ENCODE data around the gene ZNF639. TPM values are rescaled to one million over a fixed set of nuclear protein-coding genes. Genes with fewer than 3 reads are reported as not detected.
A peak's percentile ranks its signal among the peaks of the same experiment; 100 is the strongest.
"Not testable (repeated sequence)": the region's sequence is repeated elsewhere in the genome, so short reads cannot be mapped to it uniquely, and the experiment has no call there.

Gene ZNF639
- total RNA-seq: 10 to 100 TPM; 19.5 to 36.1 (median 25.1) TPM

GRCh38 chr3:179322286-179323196 lies at the start of gene ZNF639:
Gene ZNF639 (plus strand): TSS chr3:179323031. CDS start chr3:179328294, 5,263 bp downstream.
- peak; percentile 67 to 95 for DNase-seq (ENCODE audit: low spot score in 2 of 2)
- no peak for TF ChIP-seq POLR2A (IDR thresholded peaks at IDR 0.05)
- TF ChIP-seq, protein P1, sequence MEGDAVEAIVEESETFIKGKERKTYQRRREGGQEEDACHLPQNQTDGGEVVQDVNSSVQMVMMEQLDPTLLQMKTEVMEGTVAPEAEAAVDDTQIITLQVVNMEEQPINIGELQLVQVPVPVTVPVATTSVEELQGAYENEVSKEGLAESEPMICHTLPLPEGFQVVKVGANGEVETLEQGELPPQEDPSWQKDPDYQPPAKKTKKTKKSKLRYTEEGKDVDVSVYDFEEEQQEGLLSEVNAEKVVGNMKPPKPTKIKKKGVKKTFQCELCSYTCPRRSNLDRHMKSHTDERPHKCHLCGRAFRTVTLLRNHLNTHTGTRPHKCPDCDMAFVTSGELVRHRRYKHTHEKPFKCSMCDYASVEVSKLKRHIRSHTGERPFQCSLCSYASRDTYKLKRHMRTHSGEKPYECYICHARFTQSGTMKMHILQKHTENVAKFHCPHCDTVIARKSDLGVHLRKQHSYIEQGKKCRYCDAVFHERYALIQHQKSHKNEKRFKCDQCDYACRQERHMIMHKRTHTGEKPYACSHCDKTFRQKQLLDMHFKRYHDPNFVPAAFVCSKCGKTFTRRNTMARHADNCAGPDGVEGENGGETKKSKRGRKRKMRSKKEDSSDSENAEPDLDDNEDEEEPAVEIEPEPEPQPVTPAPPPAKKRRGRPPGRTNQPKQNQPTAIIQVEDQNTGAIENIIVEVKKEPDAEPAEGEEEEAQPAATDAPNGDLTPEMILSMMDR (IDR thresholded peaks at IDR 0.05): peak in 1 of 3 donors; percentile 33
- WGBS, 2 donors: 0 to 1% methylated on average over 24 to 32 of the region's 75 CpGs
- intact Hi-C loops (cut with DNase I; ENCODE audit: low total_unique reads): no loop called here
- H3K4me3 ChIP-seq (ENCODE audit: low read depth, poor library complexity, severe bottlenecking): peak within 1 kb of the TSS; percentile 87

DNA sequence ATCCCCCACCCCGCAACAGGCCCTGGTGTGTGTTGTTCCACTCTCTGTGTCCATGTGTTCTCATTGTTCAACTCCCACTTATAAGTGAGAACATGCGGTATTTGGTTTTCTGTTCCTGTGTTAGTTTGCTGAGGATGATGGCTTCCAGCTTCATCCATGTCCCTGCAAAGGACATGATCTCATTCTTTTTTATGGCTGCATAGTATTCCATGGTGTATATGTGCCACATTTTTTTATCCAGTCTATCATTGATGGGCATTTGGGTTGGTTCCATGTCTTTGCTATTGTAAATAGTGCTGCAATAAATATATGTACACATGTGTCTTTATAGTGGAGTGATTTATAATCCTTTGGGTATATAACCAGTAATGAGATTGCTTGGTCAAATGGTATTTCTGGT lies 48.4 kb upstream of the ZNF639 start:
- intact Hi-C loops (cut with DNase I; ENCODE audit: low total_unique reads); DNase-seq (ENCODE audit: low spot score in 2 of 2); H3K4me3 ChIP-seq (ENCODE audit: low read depth, poor library complexity, severe bottlenecking): not testable (repeated sequence)
- WGBS, 2 donors: 92 to 93% methylated on average over 2 of the region's 2 CpGs

DNA sequence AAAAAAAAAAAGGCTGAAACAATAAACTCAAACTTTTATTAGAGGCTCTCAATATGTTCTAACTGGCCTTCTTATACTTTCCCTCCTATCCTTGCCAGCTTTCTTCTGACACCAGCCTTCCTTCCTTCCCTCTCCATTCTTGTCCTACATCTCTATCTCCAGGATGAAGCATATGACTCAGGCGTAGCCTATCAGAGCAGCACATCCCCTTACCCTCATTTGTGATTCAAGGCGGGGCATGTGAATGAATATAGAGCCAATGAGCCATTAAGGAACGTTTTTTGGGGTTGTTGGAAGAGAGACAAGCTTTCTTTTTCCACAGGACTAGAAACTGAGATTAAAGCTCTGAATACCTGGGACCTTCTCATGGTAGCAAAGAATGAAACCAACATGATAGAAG lies 46.8 kb upstream of the ZNF639 start:
- no peak for TF ChIP-seq POLR2A (IDR thresholded peaks at IDR 0.05)
- TF ChIP-seq, protein P1 (IDR thresholded peaks at IDR 0.05): no peak
- H3K4me3 ChIP-seq (ENCODE audit: low read depth, poor library complexity, severe bottlenecking): no peak overlapping the region
- WGBS, 2 donors: 62 to 68% methylated on average over 3 of the region's 3 CpGs
- no peak for DNase-seq (ENCODE audit: low spot score in 2 of 2)
- intact Hi-C loops (cut with DNase I; ENCODE audit: low total_unique reads): no loop called here

DNA sequence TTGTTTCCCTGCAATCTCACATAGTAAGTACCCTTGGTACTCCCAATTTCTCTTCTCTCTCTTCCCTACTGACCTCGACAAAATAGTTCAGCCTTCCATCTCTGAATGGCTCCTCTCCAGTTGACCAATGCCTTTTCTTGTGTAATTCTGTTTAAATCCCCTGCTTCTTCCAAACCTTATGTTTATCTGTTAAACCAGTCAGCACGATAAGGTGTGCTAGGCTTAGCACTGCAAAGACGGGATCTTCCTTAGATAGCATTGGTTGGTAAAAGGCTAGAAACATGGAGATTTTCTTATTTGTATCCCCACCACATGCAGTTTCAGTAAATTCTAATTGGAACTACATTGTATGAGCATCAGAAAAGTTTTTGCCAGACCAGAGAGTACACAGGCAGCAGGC lies 46.1 kb upstream of the ZNF639 start:
- intact Hi-C loops (cut with DNase I; ENCODE audit: low total_unique reads): no loop called here
- 94% methylated on average over 3 of the region's 3 CpGs for WGBS, 2 donors

GRCh38 chr3:179278151-179278550 lies 44.7 kb upstream of the ZNF639 start:
- DNase-seq (ENCODE audit: low spot score in 2 of 2): no peak
- WGBS, 2 donors: 94 to 95% methylated on average over 1 of the region's 1 CpG
- no peak for TF ChIP-seq POLR2A (IDR thresholded peaks at IDR 0.05)
- TF ChIP-seq, protein P1 (IDR thresholded peaks at IDR 0.05): no peak
- H3K4me3 ChIP-seq (ENCODE audit: low read depth, poor library complexity, severe bottlenecking): no peak overlapping the region
- intact Hi-C loops (cut with DNase I; ENCODE audit: low total_unique reads): no loop called here

More for the DNA sequence above, 46.1 kb upstream of the ZNF639 start:
- TF ChIP-seq, protein P1 (IDR thresholded peaks at IDR 0.05): no peak
- no peak for TF ChIP-seq POLR2A (IDR thresholded peaks at IDR 0.05)
- H3K4me3 ChIP-seq (ENCODE audit: low read depth, poor library complexity, severe bottlenecking): no peak overlapping the region
- no peak for DNase-seq (ENCODE audit: low spot score in 2 of 2)

DNA sequence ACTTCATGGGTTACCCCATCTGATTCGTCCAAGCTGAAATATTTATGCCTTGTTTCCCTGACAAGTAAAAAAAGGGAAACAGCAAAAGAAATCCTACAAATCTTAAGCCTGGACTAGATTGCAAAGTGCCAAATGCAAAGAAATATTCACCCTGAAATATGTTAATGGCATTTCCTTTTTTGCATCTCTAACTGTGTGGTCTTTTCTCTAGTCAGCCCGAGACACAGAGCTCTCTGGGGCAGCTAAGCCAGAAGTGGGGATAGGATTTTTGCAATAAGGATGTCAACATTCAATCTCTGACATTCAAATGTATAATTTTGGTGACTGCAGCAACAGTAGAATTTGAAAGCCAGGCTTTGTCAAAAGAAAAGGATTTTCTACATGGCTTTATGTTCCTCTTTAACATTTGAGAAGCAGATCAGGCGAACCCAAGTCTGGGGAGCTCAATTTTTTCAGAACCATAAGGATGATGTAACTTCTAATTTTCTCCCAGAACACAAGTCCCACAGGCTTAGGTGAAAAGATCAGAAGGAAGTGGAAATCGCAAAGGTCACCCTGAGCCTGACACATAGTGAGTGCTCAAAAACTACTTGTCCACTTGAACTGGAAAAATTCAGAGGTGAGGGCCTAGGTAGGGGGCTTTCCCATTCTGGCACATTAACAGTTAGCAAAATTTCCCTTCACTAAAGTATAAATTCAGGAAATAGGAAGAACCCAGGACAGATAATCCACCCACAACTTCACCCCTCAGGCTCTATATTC lies 43.7 kb upstream of the ZNF639 start:
- H3K4me3 ChIP-seq (ENCODE audit: low read depth, poor library complexity, severe bottlenecking): no peak overlapping the region
- TF ChIP-seq, protein P1 (IDR thresholded peaks at IDR 0.05): no peak
- TF ChIP-seq POLR2A (IDR thresholded peaks at IDR 0.05): no peak
- WGBS, 2 donors: 60 to 61% methylated on average over 4 of the region's 4 CpGs
- no peak for DNase-seq (ENCODE audit: low spot score in 2 of 2)
- intact Hi-C loops (cut with DNase I; ENCODE audit: low total_unique reads): no loop called here
